WERI-Rb-1 (cell line): ENCODE results near the gene KCNC3.

ENCODE experiments used
- DNase-seq: peaks from one replicate; pipeline ENCODE4 v3.0.0-alpha.2; 2020
- H3K27ac ChIP-seq: fragments of 250-450 bp; sonication (Bioruptor Pico); 2 replicates; pipeline ENCODE4 v1.5.1; 2020; ENCODE audit warnings: mild to moderate bottlenecking, moderate library complexity
- H3K27me3 ChIP-seq: fragments of 250-450 bp; sonication (Bioruptor Pico); 2 replicates; pipeline ENCODE4 v1.5.1; 2021; ENCODE audit warnings: mild to moderate bottlenecking, low read depth, moderate library complexity; ENCODE audit not compliant: insufficient read depth, severe bottlenecking
- H3K36me3 ChIP-seq: fragments of 250-450 bp; sonication (Bioruptor Pico); 2 replicates; pipeline ENCODE4 v1.5.1; 2020; ENCODE audit warnings: mild to moderate bottlenecking, moderate library complexity
- H3K4me3 ChIP-seq: 2 replicates; pipeline ENCODE4 v1.5.1; 2011; ENCODE audit warnings: low read depth, mild to moderate bottlenecking, control low read depth, low read length
- H3K9me3 ChIP-seq: fragments of 250-450 bp; sonication (Bioruptor Pico); 2 replicates; pipeline ENCODE4 v1.5.1; 2021; ENCODE audit warnings: mild to moderate bottlenecking, moderate library complexity; ENCODE audit not compliant: severe bottlenecking
- CTCF ChIP-seq: IDR thresholded peaks from 2 replicates; pipeline ENCODE4 v1.5.1; 2011; ENCODE audit warnings: low read depth, mild to moderate bottlenecking, control low read depth, inconsistent platforms, low read length

Gene KCNC3

GRCh38 chr19:50268041-50268440 lies 61.1 kb downstream of the KCNC3 start:
- H3K27me3 ChIP-seq, result peaks cover 51% of the 10 kb centered on the region
- no peak for TF ChIP-seq CTCF
- no peak overlapping the region for H3K27ac ChIP-seq
- DNase-seq, result no peak
- H3K36me3 ChIP-seq, result no peaks in the 10 kb centered on the region
- H3K4me3 ChIP-seq, result no peak overlapping the region
- H3K9me3 ChIP-seq, result no peaks in the 10 kb centered on the region

- Histone ChIP-seq H3K27ac (no peak overlapping the region), H3K9me3 (no peaks in the 10 kb centered on the region), H3K36me3 (no peaks in the 10 kb centered on the region), H3K4me3 (no peak overlapping the region), H3K27me3 (peaks cover 41% of the 10 kb centered on the region)
- no peak for DNase-seq
- no peak for TF ChIP-seq CTCF
These were observed 62.3 kb downstream of the KCNC3 start for GRCh38 chr19:50266896-50267295.

GRCh38 chr19:50266041-50266440 lies 63.1 kb downstream of the KCNC3 start:
- no peaks in the 10 kb centered on the region for H3K9me3 ChIP-seq
- H3K27ac ChIP-seq, result no peak overlapping the region
- no peak for TF ChIP-seq CTCF
- no peaks in the 10 kb centered on the region for H3K36me3 ChIP-seq
- no peak overlapping the region for H3K4me3 ChIP-seq
- peaks cover 32% of the 10 kb centered on the region for H3K27me3 ChIP-seq
- DNase-seq, result no peak

GRCh38 chr19:50264483-50265186 lies 64.5 kb downstream of the KCNC3 start:
- no peak for TF ChIP-seq CTCF
- Histone ChIP-seq H3K27ac (no peak overlapping the region), H3K36me3 (no peaks in the 10 kb centered on the region), H3K4me3 (no peak overlapping the region), H3K27me3 (peaks cover 27% of the 10 kb centered on the region), H3K9me3 (no peaks in the 10 kb centered on the region)
- DNase-seq, result no peak

GRCh38 chr19:50263176-50263575 lies 66.0 kb downstream of the KCNC3 start:
- H3K4me3 ChIP-seq, result no peak overlapping the region
- DNase-seq, result no peak
- H3K9me3 ChIP-seq, result peaks cover 3% of the 10 kb centered on the region
- no peak overlapping the region for H3K27ac ChIP-seq
- H3K36me3 ChIP-seq, result no peaks in the 10 kb centered on the region
- no peak for TF ChIP-seq CTCF
- H3K27me3 ChIP-seq, result peaks cover 26% of the 10 kb centered on the region
